Testis (tissue), 2 donors: ENCODE measurements around the gene ST7.

Source experiments
- CTCF ChIP-seq, 3 experiments: fragments of 450-650 bp in 2 of 3; fragments of 200-600 bp in 1 of 3; sonication (generic) in 1 of 3; IDR thresholded peaks; one replicate each; pipeline ENCODE4 v1.5.1; 2016 to 2019; ENCODE audit warnings: antibody characterized with exemption in 3 of 3, mild to moderate bottlenecking in 2 of 3, moderate library complexity in 1 of 3
- POLR2A ChIP-seq: fragments of 450-650 bp; IDR thresholded peaks from one replicate; pipeline ENCODE4 v1.6.1; 2017; ENCODE audit warnings: antibody characterized with exemption, mild to moderate bottlenecking, moderate library complexity

- no peak for TF ChIP-seq CTCF (IDR thresholded peaks at IDR 0.05)
- no peak for TF ChIP-seq POLR2A
Observed at GRCh38 chr7:117112640-117113039, 159.3 kb downstream of the ST7 start.
